Neuronal stem cell (in vitro differentiated cells): ENCODE measurements around the gene SEC31B.

ENCODE experiments used
- DNase-seq: peaks from one replicate; pipeline ENCODE4 v3.0.0-alpha.2; 2013; ENCODE audit warnings: low spot score
- H2AFZ ChIP-seq: one replicate; pipeline ENCODE4 v1.6.1; 2013; ENCODE audit warnings: mild to moderate bottlenecking, low read length, inconsistent platforms
- H2AK5ac ChIP-seq: 2 replicates; pipeline ENCODE4 v1.6.1; 2013; ENCODE audit warnings: low read depth, mild to moderate bottlenecking, inconsistent platforms, low read length, moderate library complexity, mixed read lengths
- H2BK120ac ChIP-seq: 2 replicates; pipeline ENCODE4 v1.6.1; 2013; ENCODE audit warnings: low read depth, mild to moderate bottlenecking, inconsistent platforms, low read length, moderate library complexity, mixed read lengths
- H2BK12ac ChIP-seq: one replicate; pipeline ENCODE4 v1.6.1; 2013; ENCODE audit warnings: low read length, inconsistent platforms
- H2BK15ac ChIP-seq: 2 replicates; pipeline ENCODE4 v1.6.1; 2013; ENCODE audit warnings: mild to moderate bottlenecking, low read length, inconsistent platforms, mixed read lengths
- H2BK5ac ChIP-seq: one replicate; pipeline ENCODE4 v1.6.1; 2013; ENCODE audit warnings: inconsistent platforms, mild to moderate bottlenecking, low read length, moderate library complexity
- H3K14ac ChIP-seq: one replicate; pipeline ENCODE4 v1.6.1; 2013; ENCODE audit warnings: low read length, inconsistent platforms
- H3K18ac ChIP-seq: 2 replicates; pipeline ENCODE4 v1.6.1; 2013; ENCODE audit warnings: low read length, inconsistent platforms
- H3K23ac ChIP-seq: 2 replicates; pipeline ENCODE4 v1.6.1; 2013; ENCODE audit warnings: low read depth, mild to moderate bottlenecking, mixed read lengths, low read length, inconsistent platforms; ENCODE audit not compliant: poor library complexity
- H3K27ac ChIP-seq: replicated peaks from 3 replicates; pipeline ENCODE4 v1.5.1; 2013; ENCODE audit warnings: low read length, inconsistent platforms
- H3K27me3 ChIP-seq, 3 experiments: 2 replicates each; pipeline ENCODE4 v1.6.1; 2013; ENCODE audit warnings: low read length in 3 of 3, mild to moderate bottlenecking in 2 of 3, inconsistent platforms in 1 of 3, low read depth in 1 of 3, mixed read lengths in 1 of 3, moderate library complexity in 1 of 3; ENCODE audit not compliant: control insufficient read depth in 3 of 3, insufficient read depth in 3 of 3
- H3K36me3 ChIP-seq, 2 donors: replicated peaks in 1 of 2; 2 replicates each; pipeline ENCODE4 v1.6.1; 2013; ENCODE audit warnings: low read length in 2 of 2; ENCODE audit not compliant: control insufficient read depth in 2 of 2, insufficient read depth in 2 of 2
- H3K4ac ChIP-seq: 2 replicates; pipeline ENCODE4 v1.6.1; 2013; ENCODE audit warnings: inconsistent platforms, mild to moderate bottlenecking, low read length, moderate library complexity
- H3K4me1 ChIP-seq, 2 donors: 1 replicate in 1 of 2; 2 replicates in 1 of 2; pipeline ENCODE4 v1.6.1; 2013; ENCODE audit warnings: low read length in 2 of 2, low read depth in 1 of 2; ENCODE audit not compliant: control insufficient read depth in 2 of 2, insufficient read depth in 1 of 2
- H3K4me2 ChIP-seq: one replicate; pipeline ENCODE4 v1.6.1; 2013; ENCODE audit warnings: mild to moderate bottlenecking, low read length, inconsistent platforms; ENCODE audit not compliant: insufficient read depth, poor library complexity, severe bottlenecking
- H3K4me3 ChIP-seq, 2 donors: 2 replicates each; pipeline ENCODE4 v1.5.1; 2013; ENCODE audit warnings: low read length in 2 of 2, mild to moderate bottlenecking in 2 of 2, inconsistent platforms in 1 of 2, moderate library complexity in 1 of 2
- H3K79me1 ChIP-seq: one replicate; pipeline ENCODE4 v1.6.1; 2013; ENCODE audit warnings: low read depth, mild to moderate bottlenecking, inconsistent platforms, low read length, moderate library complexity
- H3K9ac ChIP-seq: one replicate; pipeline ENCODE4 v1.6.1; 2013; ENCODE audit warnings: mild to moderate bottlenecking, low read depth, low read length, inconsistent platforms; ENCODE audit not compliant: poor library complexity
- H3K9me3 ChIP-seq, 2 donors: replicated peaks in 1 of 2; 2 replicates each; pipeline versions ENCODE3 to v1.6.1; 2013; ENCODE audit warnings: low read length in 2 of 2, mild to moderate bottlenecking in 2 of 2, inconsistent platforms in 1 of 2, low read depth in 1 of 2, mixed read lengths in 1 of 2, moderate library complexity in 1 of 2; ENCODE audit not compliant: control insufficient read depth in 2 of 2, insufficient read depth in 1 of 2
- H4K8ac ChIP-seq: one replicate; pipeline ENCODE4 v1.6.1; 2013; ENCODE audit warnings: low read depth, mild to moderate bottlenecking, inconsistent platforms, low read length, moderate library complexity
- H4K91ac ChIP-seq: one replicate; pipeline ENCODE4 v1.6.1; 2013; ENCODE audit warnings: low read length, low read depth, mild to moderate bottlenecking, inconsistent platforms; ENCODE audit not compliant: poor library complexity
- WGBS, 2 donors: extraction: QIAGEN DNeasy Blood & Tissue Kit; methylation state at CpG; one replicate each; pipeline ENCODE4 v1.1.7; 2013; ENCODE audit warnings: missing lambda C conversion rate in 2 of 2, mixed read lengths in 1 of 2; ENCODE audit not compliant: insufficient read length in 2 of 2, insufficient replicate concordance in 1 of 2; ENCODE audit errors: extremely low coverage in 2 of 2; 5-methylcytosine and 5-hydroxymethylcytosine counted together

Gene SEC31B

GRCh38 chr10:100505164-100505563 lies 14.5 kb downstream of the SEC31B start:
- Histone ChIP-seq H3K79me1 (no peaks in the 10 kb centered on the region), H3K23ac (no peak overlapping the region), H3K36me3 (peaks cover 5 to 44% of the 10 kb centered on the region in 2 donors), H2BK120ac (no peak overlapping the region), H3K27ac (no peak overlapping the region), H3K4me1 (peaks cover 9 to 22% of the 10 kb centered on the region in 2 donors), H4K8ac (no peak overlapping the region), H2BK12ac (no peak overlapping the region), H3K4me3 (no peak overlapping the region), H3K9me3 (no peaks in the 10 kb centered on the region), H3K27me3 (peaks cover 0 to 5% (median 0%) of the 10 kb centered on the region in 3 experiments), H3K18ac (no peak overlapping the region), H2BK15ac (no peak overlapping the region), H2AK5ac (no peak overlapping the region), H3K4ac (no peak overlapping the region), H2AFZ (no peak overlapping the region), H3K14ac (no peak overlapping the region), H3K4me2 (no peak overlapping the region), H3K9ac (no peak overlapping the region), H2BK5ac (no peak overlapping the region), H4K91ac (no peak overlapping the region)
- no CpG with 5 or more reads among the region's 2 CpGs for WGBS, 2 donors
- no peak for DNase-seq

GRCh38 chr10:100504096-100504495 lies 15.6 kb downstream of the SEC31B start:
- H3K14ac ChIP-seq = no peak overlapping the region
- H3K4me2 ChIP-seq = no peak overlapping the region
- no peak overlapping the region for H2BK12ac ChIP-seq
- peaks cover 5 to 47% of the 10 kb centered on the region in 2 donors for H3K36me3 ChIP-seq
- no CpG with 5 or more reads among the region's 5 CpGs for WGBS, 2 donors
- no peak overlapping the region for H2AK5ac ChIP-seq
- H3K9ac ChIP-seq = no peak overlapping the region
- no peak overlapping the region for H3K18ac ChIP-seq
- H3K9me3 ChIP-seq = no peaks in the 10 kb centered on the region
- H4K8ac ChIP-seq = no peak overlapping the region
- no peak overlapping the region for H3K4me3 ChIP-seq
- no peaks in the 10 kb centered on the region for H3K79me1 ChIP-seq
- no peak overlapping the region for H3K4ac ChIP-seq
- H2BK5ac ChIP-seq = no peak overlapping the region
- no peak overlapping the region for H2AFZ ChIP-seq
- peaks cover 9 to 27% of the 10 kb centered on the region in 2 donors for H3K4me1 ChIP-seq
- H2BK120ac ChIP-seq = no peak overlapping the region
- no peak overlapping the region for H3K23ac ChIP-seq
- H2BK15ac ChIP-seq = no peak overlapping the region
- no peak for DNase-seq
- H3K27me3 ChIP-seq = peaks cover 0 to 5% (median 0%) of the 10 kb centered on the region in 3 experiments
- H3K27ac ChIP-seq = no peak overlapping the region
- no peak overlapping the region for H4K91ac ChIP-seq

- H3K9ac ChIP-seq = no peak overlapping the region
- no peak overlapping the region for H2BK15ac ChIP-seq
- peaks cover 9 to 27% of the 10 kb centered on the region in 2 donors for H3K4me1 ChIP-seq
- no peak overlapping the region for H4K8ac ChIP-seq
- no peak overlapping the region for H3K18ac ChIP-seq
- H3K4me2 ChIP-seq = no peak overlapping the region
- no peak overlapping the region for H2BK12ac ChIP-seq
- DNase-seq = no peak
- no peak overlapping the region for H3K23ac ChIP-seq
- peaks cover 11 to 58% of the 10 kb centered on the region in 2 donors for H3K36me3 ChIP-seq
- H3K27ac ChIP-seq = no peak overlapping the region
- H2BK120ac ChIP-seq = no peak overlapping the region
- no peak overlapping the region for H3K4me3 ChIP-seq
- no peak overlapping the region for H2AK5ac ChIP-seq
- no peak overlapping the region for H3K4ac ChIP-seq
- no peaks in the 10 kb centered on the region for H3K79me1 ChIP-seq
- H3K27me3 ChIP-seq = peaks cover 0 to 7% (median 0%) of the 10 kb centered on the region in 3 experiments
- no peak overlapping the region for H2AFZ ChIP-seq
- H2BK5ac ChIP-seq = no peak overlapping the region
- no peak overlapping the region for H3K14ac ChIP-seq
- no peak overlapping the region for H4K91ac ChIP-seq
- H3K9me3 ChIP-seq = no peaks in the 10 kb centered on the region
- no CpG with 5 or more reads among the region's 1 CpG for WGBS, 2 donors
Measured at GRCh38 chr10:100502926-100503494, 16.7 kb downstream of the SEC31B start.

- no peak overlapping the region for H2BK15ac ChIP-seq
- no peak overlapping the region for H2AK5ac ChIP-seq
- H2AFZ ChIP-seq = no peak overlapping the region
- H2BK120ac ChIP-seq = no peak overlapping the region
- H3K9me3 ChIP-seq = no peaks in the 10 kb centered on the region
- no peak overlapping the region for H3K23ac ChIP-seq
- H3K4ac ChIP-seq = no peak overlapping the region
- no peak overlapping the region for H3K9ac ChIP-seq
- H4K8ac ChIP-seq = no peak overlapping the region
- no peaks in the 10 kb centered on the region for H3K79me1 ChIP-seq
- H3K4me1 ChIP-seq = peaks cover 9 to 27% of the 10 kb centered on the region in 2 donors
- H3K27ac ChIP-seq = no peak overlapping the region
- peaks cover 17 to 60% of the 10 kb centered on the region in 2 donors for H3K36me3 ChIP-seq
- no peak overlapping the region for H3K4me2 ChIP-seq
- H3K27me3 ChIP-seq = peaks cover 0 to 16% (median 0%) of the 10 kb centered on the region in 3 experiments
- H3K14ac ChIP-seq = no peak overlapping the region
- no peak for DNase-seq
- no peak overlapping the region for H2BK5ac ChIP-seq
- no peak overlapping the region for H4K91ac ChIP-seq
- H2BK12ac ChIP-seq = no peak overlapping the region
- H3K4me3 ChIP-seq = no peak overlapping the region
- no peak overlapping the region for H3K18ac ChIP-seq
Measured at GRCh38 chr10:100501423-100501822, 18.2 kb downstream of the SEC31B start.
